HCT116 (cell line): ENCODE data around the gene IL17REL. TPM values are rescaled to one million over a fixed set of nuclear protein-coding genes. Genes with fewer than 3 reads are reported as not detected.

Experiments
- ATAC-seq: fragments of 200-7000 bp; cut with Tn5 transposase; 2 replicates; pipeline ENCODE4 v1.9.1; 2020; ENCODE audit warnings: mild to moderate bottlenecking, moderate library complexity
- BruUV-seq: library from RNA; stranded (reverse); fragments of 400-500 nt; replicated peaks from 2 replicates; lab custom pipeline; 2021; lab: Mats Ljungman, UMichigan
- CTCF ChIA-PET: fragments of 300-600 bp; sonication (Branson Sonifier 250); formaldehyde crosslinking; loops from one replicate; lab custom pipeline; 2021; ENCODE audit warnings: antibody characterized with exemption; lab: Charles Lee
- POLR2A ChIA-PET: fragments of 300-600, 350-600 bp; sonication (Branson Sonifier 250); formaldehyde crosslinking; loops from one replicate; lab custom pipeline; 2021; ENCODE audit warnings: antibody characterized with exemption; lab: Charles Lee
- RAD21 ChIA-PET, 2 experiments: fragments of 300-600 bp; sonication (Branson Sonifier 250); formaldehyde crosslinking; loops; one replicate each; lab custom pipeline; 2023; ENCODE audit warnings: low total read pairs in 2 of 2; ENCODE audit not compliant: uncharacterized antibody in 2 of 2, unreplicated experiment in 2 of 2, low non-redundant PET in 1 of 2; lab: Charles Lee
- DNase-seq: peaks from one replicate; pipeline ENCODE4 v3.0.0-alpha.2; 2010; ENCODE audit warnings: low read depth, low spot score
- H2AFZ ChIP-seq: fragments of 200-600 bp; shearing (Covaris generic), sonication (generic); 2 replicates; pipeline ENCODE4 v1.6.1; 2017; ENCODE audit warnings: low read depth, mixed run types, mixed read lengths, antibody characterized with exemption, low read length; ENCODE audit not compliant: poor library complexity, severe bottlenecking
- H3K27ac ChIP-seq: 2 replicates; pipeline ENCODE4 v1.5.1; 2012; ENCODE audit warnings: low read depth, low read length
- H3K27me3 ChIP-seq: fragments of 200-600 bp; sonication (generic); 2 replicates; pipeline ENCODE4 v1.6.1; 2016; ENCODE audit warnings: mixed run types, low read length, mixed read lengths; ENCODE audit not compliant: insufficient read depth
- H3K36me3 ChIP-seq, 2 experiments: fragments of 200-500 bp in 1 of 2; fragments of 200-600 bp in 1 of 2; sonication (Bioruptor generic) in 1 of 2; sonication (generic) in 1 of 2; 2 replicates each; pipeline versions ENCODE4 v1.5.1 to v1.6.1; 2014 to 2016; ENCODE audit warnings: low read length in 2 of 2, inconsistent platforms in 1 of 2, mixed read lengths in 1 of 2, mixed run types in 1 of 2; ENCODE audit not compliant: insufficient read depth in 2 of 2, control insufficient read depth in 1 of 2
- H3K4me1 ChIP-seq, 2 experiments: fragments of 200-600 bp in 1 of 2; sonication (generic) in 1 of 2; 2 replicates each; pipeline versions ENCODE4 v1.5.1 to v1.6.1; 2012 to 2017; ENCODE audit warnings: low read length in 2 of 2, inconsistent platforms in 1 of 2, mild to moderate bottlenecking in 1 of 2, mixed read lengths in 1 of 2, mixed run types in 1 of 2, moderate library complexity in 1 of 2; ENCODE audit not compliant: insufficient read depth in 2 of 2, control insufficient read depth in 1 of 2
- H3K4me2 ChIP-seq: fragments of 200-600 bp; sonication (generic); 2 replicates; pipeline ENCODE4 v1.6.1; 2017; ENCODE audit warnings: mixed run types, low read length, mixed read lengths
- H3K4me3 ChIP-seq, 2 experiments: fragments of 200-600 bp in 1 of 2; sonication (generic) in 1 of 2; replicated peaks in 1 of 2; 2 replicates each; pipeline ENCODE4 v1.5.1; 2011 to 2016; ENCODE audit warnings: low read length in 2 of 2, control low read depth in 1 of 2, low read depth in 1 of 2, mild to moderate bottlenecking in 1 of 2, mixed read lengths in 1 of 2, mixed run types in 1 of 2
- H3K79me2 ChIP-seq: fragments of 200-600 bp; sonication (generic); 2 replicates; pipeline ENCODE4 v1.6.1; 2017; ENCODE audit warnings: mild to moderate bottlenecking, mixed run types, low read length, moderate library complexity, mixed read lengths; ENCODE audit not compliant: insufficient read depth
- H3K9ac ChIP-seq: fragments of 200-600 bp; sonication (generic); 2 replicates; pipeline ENCODE4 v1.6.1; 2016; ENCODE audit warnings: low read length, mixed read lengths
- H3K9me2 ChIP-seq: fragments of 200-600 bp; sonication (generic), shearing (Covaris generic); 2 replicates; pipeline ENCODE4 v1.6.1; 2017; ENCODE audit warnings: mixed run types, mild to moderate bottlenecking, moderate library complexity; ENCODE audit not compliant: insufficient read depth
- H3K9me3 ChIP-seq, 2 experiments: fragments of 200-500 bp in 1 of 2; fragments of 200-600 bp in 1 of 2; sonication (Bioruptor generic) in 1 of 2; sonication (generic) in 1 of 2; 2 replicates each; pipeline ENCODE4 v1.6.1; 2014 to 2017; ENCODE audit warnings: low read length in 2 of 2, mixed read lengths in 2 of 2, inconsistent platforms in 1 of 2, low read depth in 1 of 2, mild to moderate bottlenecking in 1 of 2, mixed run types in 1 of 2, moderate library complexity in 1 of 2; ENCODE audit not compliant: control insufficient read depth in 1 of 2, insufficient read depth in 1 of 2
- H4K20me1 ChIP-seq: fragments of 200-600 bp; sonication (generic), shearing (Covaris generic); 2 replicates; pipeline ENCODE4 v1.6.1; 2017; ENCODE audit warnings: mixed run types, mild to moderate bottlenecking, moderate library complexity; ENCODE audit not compliant: insufficient read depth
- CBX3 ChIP-seq: IDR thresholded peaks from 2 replicates; pipeline ENCODE4 v1.6.1; 2012; ENCODE audit warnings: low read depth
- CEBPB ChIP-seq: IDR thresholded peaks from 2 replicates; pipeline ENCODE4 v1.6.1; 2012; ENCODE audit warnings: low read depth
- CTCF ChIP-seq, 3 experiments: fragments of 200-600 bp in 1 of 3; sonication (generic) in 1 of 3; IDR thresholded peaks in 2 of 3; conservative IDR thresholded peaks in 1 of 3; 2 replicates each; pipeline ENCODE4 v1.5.1; 2012 to 2017; ENCODE audit warnings: low read depth in 2 of 3, low read length in 2 of 3, antibody characterized with exemption in 1 of 3, borderline replicate concordance in 1 of 3, control low read depth in 1 of 3, mild to moderate bottlenecking in 1 of 3, mixed read lengths in 1 of 3, mixed run types in 1 of 3, moderate library complexity in 1 of 3; ENCODE audit not compliant: insufficient read depth in 1 of 3
- EZH2phosphoT487 ChIP-seq: fragments of 200-600 bp; IDR thresholded peaks from 2 replicates; pipeline ENCODE4 v1.6.1; 2018; ENCODE audit warnings: antibody characterized with exemption, borderline replicate concordance
- MAX ChIP-seq: IDR thresholded peaks from 2 replicates; pipeline ENCODE4 v1.6.1; 2012
- POLR2A ChIP-seq: IDR thresholded peaks from 2 replicates; pipeline ENCODE4 v1.7.0; 2011; ENCODE audit warnings: borderline replicate concordance; ENCODE audit not compliant: insufficient read depth, insufficient read length; ENCODE audit errors: extremely low read depth
- RAD21 ChIP-seq: IDR thresholded peaks from 2 replicates; pipeline ENCODE4 v1.6.1; 2012; ENCODE audit warnings: low read depth, mild to moderate bottlenecking
- SP1 ChIP-seq: IDR thresholded peaks from 2 replicates; pipeline ENCODE4 v1.6.1; 2012; ENCODE audit warnings: low read depth
- SRF ChIP-seq: IDR thresholded peaks from 2 replicates; pipeline ENCODE4 v1.6.1; 2012; ENCODE audit warnings: low read depth
- TCF7L2 ChIP-seq: IDR thresholded peaks from 2 replicates; pipeline ENCODE4 v1.7.0; 2011; ENCODE audit warnings: borderline replicate concordance, inconsistent platforms; ENCODE audit not compliant: insufficient read depth, insufficient read length; ENCODE audit errors: extremely low read depth
- ZFX ChIP-seq: fragments of 450-650 bp; IDR thresholded peaks from 2 replicates; pipeline ENCODE4 v1.6.1; 2017
- intact Hi-C: fragments of 100-400 bp; cut with micrococcal nuclease; formaldehyde crosslinking; loops from 2 replicates; pipeline ENCODE4 v1.10.0; 2022
- total RNA-seq: library from RNA; stranded (reverse); gene quantifications from one replicate; pipeline ENCODE4 v1.2.1, GENCODE V29; 2021; ENCODE audit not compliant: unreplicated experiment

IL17REL gene
- total RNA-seq, 1 experiment from 2014 or later = not detected

GRCh38 chr22:50009765-50010675 lies 2.5 kb downstream of the IL17REL start:
- CTCF ChIA-PET = no interaction called here
- no TSS peak for BruUV-seq
- ATAC-seq = no peak
- TF ChIP-seq CBX3 (no peak), RAD21 (no peak), MAX (no peak), CTCF (IDR thresholded peaks at IDR 0.05 in 2 of 3, conservative IDR thresholded peaks at IDR 0.05 in 1 of 3; ENCODE audit: borderline replicate concordance in 1 of 3, insufficient read depth in 1 of 3, low read depth in 2 of 3, low read length in 2 of 3) (no peak), ZFX (no peak), POLR2A (no peak), CEBPB (no peak), EZH2phosphoT487 (no peak), SRF (no peak), TCF7L2 (no peak), SP1 (no peak)
- TF ChIP-seq, all 23 proteins: peak for 0
- no peaks in the 10 kb centered on the region for H3K9me2 ChIP-seq
- no peak overlapping the region for H3K4me2 ChIP-seq
- H3K4me1 ChIP-seq = no peaks in the 10 kb centered on the region
- POLR2A ChIA-PET = no interaction called here
- no peak overlapping the region for H2AFZ ChIP-seq
- no peaks in the 10 kb centered on the region for H3K36me3 ChIP-seq
- H4K20me1 ChIP-seq = no peaks in the 10 kb centered on the region
- no peaks in the 10 kb centered on the region for H3K9me3 ChIP-seq
- H3K4me3 ChIP-seq = no peak overlapping the region
- no peaks in the 10 kb centered on the region for H3K27me3 ChIP-seq
- no peak overlapping the region for H3K9ac ChIP-seq
- intact Hi-C loops = no loop called here
- RAD21 ChIA-PET = no interaction called here
- H3K79me2 ChIP-seq = no peaks in the 10 kb centered on the region
- no peak overlapping the region for H3K27ac ChIP-seq
- no peak for DNase-seq
